Mesendoderm (in vitro differentiated cells): ENCODE data around the gene WFDC12.

Experiments used
- DNase-seq: peaks from one replicate; pipeline ENCODE4 v3.0.0; 2013
- H2AK5ac ChIP-seq: 2 replicates; pipeline ENCODE4 v1.6.1; 2013; ENCODE audit warnings: low read length, inconsistent platforms
- H2BK120ac ChIP-seq: 2 replicates; pipeline ENCODE4 v1.6.1; 2013; ENCODE audit warnings: low read depth, mild to moderate bottlenecking, low read length, moderate library complexity, mixed read lengths
- H2BK15ac ChIP-seq: replicated peaks from 2 replicates; pipeline ENCODE4 v1.6.1; 2013; ENCODE audit warnings: low read depth, mild to moderate bottlenecking, moderate library complexity
- H2BK5ac ChIP-seq: 2 replicates; pipeline ENCODE4 v1.6.1; 2013; ENCODE audit warnings: low read length, inconsistent platforms
- H3K18ac ChIP-seq: 2 replicates; pipeline ENCODE4 v1.6.1; 2013; ENCODE audit warnings: mild to moderate bottlenecking, low read length, mixed read lengths
- H3K23ac ChIP-seq: one replicate; pipeline ENCODE4 v1.6.1; 2013; ENCODE audit warnings: low read length
- H3K27ac ChIP-seq: 2 replicates; pipeline ENCODE4 v1.5.1; 2013; ENCODE audit warnings: low read depth, mild to moderate bottlenecking, inconsistent platforms, low read length, moderate library complexity
- H3K27me3 ChIP-seq: 2 replicates; pipeline ENCODE4 v1.6.1; 2013; ENCODE audit warnings: low read length, control low read depth, mild to moderate bottlenecking, inconsistent platforms; ENCODE audit not compliant: insufficient read depth, poor library complexity
- H3K36me3 ChIP-seq: 2 replicates; pipeline ENCODE4 v1.6.1; 2013; ENCODE audit warnings: low read length, inconsistent platforms; ENCODE audit not compliant: control insufficient read depth, insufficient read depth
- H3K4ac ChIP-seq: one replicate; pipeline ENCODE4 v1.6.1; 2013; ENCODE audit warnings: low read depth, mild to moderate bottlenecking, low read length, moderate library complexity
- H3K4me1 ChIP-seq: 2 replicates; pipeline ENCODE4 v1.6.1; 2013; ENCODE audit warnings: low read depth, low read length, inconsistent platforms; ENCODE audit not compliant: control insufficient read depth
- H3K4me2 ChIP-seq: 2 replicates; pipeline ENCODE4 v1.6.1; 2013; ENCODE audit warnings: low read length
- H3K4me3 ChIP-seq: 2 replicates; pipeline ENCODE4 v1.5.1; 2013; ENCODE audit warnings: mild to moderate bottlenecking, low read length
- H3K56ac ChIP-seq: one replicate; pipeline ENCODE4 v1.6.1; 2013; ENCODE audit warnings: low read length
- H3K79me1 ChIP-seq: 2 replicates; pipeline ENCODE4 v1.6.1; 2013; ENCODE audit warnings: low read length, inconsistent platforms
- H3K79me2 ChIP-seq: 2 replicates; pipeline ENCODE4 v1.6.1; 2013; ENCODE audit warnings: mild to moderate bottlenecking, low read length; ENCODE audit not compliant: control insufficient read depth, insufficient read depth
- H3K9ac ChIP-seq: 2 replicates; pipeline ENCODE4 v1.6.1; 2013; ENCODE audit warnings: low read length, inconsistent platforms
- H4K5ac ChIP-seq: one replicate; pipeline ENCODE4 v1.6.1; 2013; ENCODE audit warnings: low read length
- H4K8ac ChIP-seq: one replicate; pipeline ENCODE4 v1.6.1; 2013; ENCODE audit warnings: low read depth, mild to moderate bottlenecking, control low read depth, low read length, moderate library complexity
- WGBS: extraction: QIAGEN DNeasy Blood & Tissue Kit; methylation state at CpG from one replicate; pipeline ENCODE4 v1.1.7; 2013; ENCODE audit warnings: low lambda C conversion rate, missing lambda C conversion rate; ENCODE audit not compliant: insufficient coverage; ENCODE audit errors: extremely low coverage; 5-methylcytosine and 5-hydroxymethylcytosine counted together

Gene WFDC12

GRCh38 chr20:45087814-45088213, 36.5 kb downstream of the WFDC12 start:
- H3K36me3 ChIP-seq: no peaks in the 10 kb centered on the region
- no peak overlapping the region for H2BK120ac ChIP-seq
- no peak overlapping the region for H2AK5ac ChIP-seq
- H4K5ac ChIP-seq: no peak overlapping the region
- no peak overlapping the region for H3K4me3 ChIP-seq
- no peaks in the 10 kb centered on the region for H3K79me2 ChIP-seq
- no peaks in the 10 kb centered on the region for H3K27me3 ChIP-seq
- H3K9ac ChIP-seq: no peak overlapping the region
- DNase-seq: no peak
- H3K4ac ChIP-seq: no peak overlapping the region
- H2BK15ac ChIP-seq: no peak overlapping the region
- no peak overlapping the region for H3K4me2 ChIP-seq
- H3K27ac ChIP-seq: no peak overlapping the region
- no peaks in the 10 kb centered on the region for H3K79me1 ChIP-seq
- no peak overlapping the region for H2BK5ac ChIP-seq
- no peaks in the 10 kb centered on the region for H3K4me1 ChIP-seq
- no peak overlapping the region for H3K18ac ChIP-seq
- H4K8ac ChIP-seq: no peak overlapping the region
- no peak overlapping the region for H3K23ac ChIP-seq
- no CpG with 5 or more reads among the region's 1 CpG for WGBS
- no peak overlapping the region for H3K56ac ChIP-seq

GRCh38 chr20:45087097-45087790, 37.0 kb downstream of the WFDC12 start:
- no peak overlapping the region for H3K23ac ChIP-seq
- H4K8ac ChIP-seq: no peak overlapping the region
- H2BK5ac ChIP-seq: no peak overlapping the region
- H2AK5ac ChIP-seq: no peak overlapping the region
- no peak overlapping the region for H3K56ac ChIP-seq
- no peak overlapping the region for H3K4me2 ChIP-seq
- H3K36me3 ChIP-seq: no peaks in the 10 kb centered on the region
- H4K5ac ChIP-seq: no peak overlapping the region
- H3K4me3 ChIP-seq: no peak overlapping the region
- H3K79me2 ChIP-seq: no peaks in the 10 kb centered on the region
- no peak overlapping the region for H3K27ac ChIP-seq
- H3K9ac ChIP-seq: no peak overlapping the region
- no peak overlapping the region for H2BK15ac ChIP-seq
- H3K27me3 ChIP-seq: no peaks in the 10 kb centered on the region
- no peak overlapping the region for H3K18ac ChIP-seq
- no CpG with 5 or more reads among the region's 3 CpGs for WGBS
- no peaks in the 10 kb centered on the region for H3K4me1 ChIP-seq
- H3K4ac ChIP-seq: no peak overlapping the region
- no peak for DNase-seq
- no peak overlapping the region for H2BK120ac ChIP-seq
- H3K79me1 ChIP-seq: no peaks in the 10 kb centered on the region

GRCh38 chr20:45085867-45086266, 38.4 kb downstream of the WFDC12 start:
- WGBS: no CpG with 5 or more reads among the region's 1 CpG
- Histone ChIP-seq H3K18ac (no peak overlapping the region), H3K4me2 (no peak overlapping the region), H3K4ac (no peak overlapping the region), H3K27ac (no peak overlapping the region), H2BK5ac (no peak overlapping the region), H3K36me3 (no peaks in the 10 kb centered on the region), H3K9ac (no peak overlapping the region), H2BK15ac (no peak overlapping the region), H3K4me3 (no peak overlapping the region), H2AK5ac (no peak overlapping the region), H3K4me1 (no peaks in the 10 kb centered on the region), H4K8ac (no peak overlapping the region), H4K5ac (no peak overlapping the region), H3K79me1 (no peaks in the 10 kb centered on the region), H3K56ac (no peak overlapping the region), H3K23ac (no peak overlapping the region), H2BK120ac (no peak overlapping the region), H3K27me3 (no peaks in the 10 kb centered on the region), H3K79me2 (no peaks in the 10 kb centered on the region)
- no peak for DNase-seq

- H2AK5ac ChIP-seq: no peak overlapping the region
- H3K4me1 ChIP-seq: no peaks in the 10 kb centered on the region
- no peak overlapping the region for H2BK120ac ChIP-seq
- no peak overlapping the region for H3K4ac ChIP-seq
- H3K4me3 ChIP-seq: no peak overlapping the region
- no peak for DNase-seq
- WGBS: no CpG with 5 or more reads among the region's 2 CpGs
- no peak overlapping the region for H4K5ac ChIP-seq
- H3K23ac ChIP-seq: no peak overlapping the region
- no peak overlapping the region for H3K27ac ChIP-seq
- H2BK15ac ChIP-seq: no peak overlapping the region
- no peak overlapping the region for H3K18ac ChIP-seq
- no peak overlapping the region for H3K4me2 ChIP-seq
- no peaks in the 10 kb centered on the region for H3K36me3 ChIP-seq
- no peak overlapping the region for H2BK5ac ChIP-seq
- H3K79me1 ChIP-seq: no peaks in the 10 kb centered on the region
- no peaks in the 10 kb centered on the region for H3K27me3 ChIP-seq
- H3K79me2 ChIP-seq: no peaks in the 10 kb centered on the region
- H4K8ac ChIP-seq: no peak overlapping the region
- H3K56ac ChIP-seq: no peak overlapping the region
- H3K9ac ChIP-seq: no peak overlapping the region
Observed at GRCh38 chr20:45085289-45085688, 39.0 kb downstream of the WFDC12 start.

GRCh38 chr20:45083127-45083526, 41.1 kb downstream of the WFDC12 start:
- no peak overlapping the region for H3K18ac ChIP-seq
- H2BK120ac ChIP-seq: no peak overlapping the region
- H3K4me2 ChIP-seq: no peak overlapping the region
- no peak overlapping the region for H3K23ac ChIP-seq
- no peaks in the 10 kb centered on the region for H3K79me2 ChIP-seq
- H3K4ac ChIP-seq: no peak overlapping the region
- no peak overlapping the region for H2BK15ac ChIP-seq
- WGBS: no CpG with 5 or more reads among the region's 1 CpG
- H2BK5ac ChIP-seq: no peak overlapping the region
- no peaks in the 10 kb centered on the region for H3K79me1 ChIP-seq
- no peak overlapping the region for H3K27ac ChIP-seq
- no peak overlapping the region for H4K8ac ChIP-seq
- H3K4me1 ChIP-seq: no peaks in the 10 kb centered on the region
- H3K56ac ChIP-seq: no peak overlapping the region
- no peak overlapping the region for H3K9ac ChIP-seq
- H3K27me3 ChIP-seq: no peaks in the 10 kb centered on the region
- no peaks in the 10 kb centered on the region for H3K36me3 ChIP-seq
- no peak overlapping the region for H4K5ac ChIP-seq
- H2AK5ac ChIP-seq: no peak overlapping the region
- DNase-seq: no peak
- no peak overlapping the region for H3K4me3 ChIP-seq

GRCh38 chr20:45082468-45082867, 41.8 kb downstream of the WFDC12 start:
- no peaks in the 10 kb centered on the region for H3K27me3 ChIP-seq
- H2AK5ac ChIP-seq: no peak overlapping the region
- H3K27ac ChIP-seq: no peak overlapping the region
- no peak overlapping the region for H3K23ac ChIP-seq
- no peaks in the 10 kb centered on the region for H3K36me3 ChIP-seq
- no CpG with 5 or more reads among the region's 3 CpGs for WGBS
- no peak overlapping the region for H3K9ac ChIP-seq
- H3K18ac ChIP-seq: no peak overlapping the region
- H3K56ac ChIP-seq: no peak overlapping the region
- H2BK5ac ChIP-seq: no peak overlapping the region
- H4K5ac ChIP-seq: no peak overlapping the region
- no peak overlapping the region for H3K4me2 ChIP-seq
- H2BK15ac ChIP-seq: no peak overlapping the region
- no peaks in the 10 kb centered on the region for H3K79me2 ChIP-seq
- H3K4me3 ChIP-seq: no peak overlapping the region
- H4K8ac ChIP-seq: no peak overlapping the region
- H2BK120ac ChIP-seq: no peak overlapping the region
- no peaks in the 10 kb centered on the region for H3K79me1 ChIP-seq
- no peak overlapping the region for H3K4ac ChIP-seq
- H3K4me1 ChIP-seq: no peaks in the 10 kb centered on the region
- DNase-seq: no peak
